ENCODE results near the gene CFDP1. TPM values are rescaled to one million over a fixed set of nuclear protein-coding genes. Genes with fewer than 3 reads are reported as not detected.

Gene CFDP1
- total RNA-seq, 2 donors from 2014 or later = 25.2 to 33.6 TPM

GRCh38 chr16:75378616-75379015, 54.7 kb downstream of the CFDP1 start:
- H3K4me3 ChIP-seq = no peak overlapping the region
- no peaks in the 10 kb centered on the region for H3K36me3 ChIP-seq
- DNase-seq (ENCODE audit: low spot score) = no peak
- H3K4me1 ChIP-seq = peaks cover 0 to 7% of the 10 kb centered on the region in 2 donors
- no peak for TF ChIP-seq CTCF (IDR thresholded peaks at IDR 0.05)
- H3K27me3 ChIP-seq = no peaks in the 10 kb centered on the region
- H3K9me3 ChIP-seq = no peaks in the 10 kb centered on the region
- H3K27ac ChIP-seq = no peak overlapping the region

GRCh38 chr16:75377729-75378386, 55.4 kb downstream of the CFDP1 start:
- H3K27me3 ChIP-seq = no peaks in the 10 kb centered on the region
- no peak for DNase-seq (ENCODE audit: low spot score)
- H3K27ac ChIP-seq = peak overlapping the region in 1 of 2 donors; percentile 2
- H3K36me3 ChIP-seq = no peaks in the 10 kb centered on the region
- H3K9me3 ChIP-seq = no peaks in the 10 kb centered on the region
- no peak overlapping the region for H3K4me3 ChIP-seq
- TF ChIP-seq CTCF (IDR thresholded peaks at IDR 0.05) = no peak
- H3K4me1 ChIP-seq = peaks cover 0 to 8% of the 10 kb centered on the region in 2 donors

GRCh38 chr16:75376475-75377161, 56.7 kb downstream of the CFDP1 start:
- H3K9me3 ChIP-seq = no peaks in the 10 kb centered on the region
- no peaks in the 10 kb centered on the region for H3K36me3 ChIP-seq
- H3K27ac ChIP-seq = no peak overlapping the region
- TF ChIP-seq CTCF (IDR thresholded peaks at IDR 0.05) = no peak
- no peak for DNase-seq (ENCODE audit: low spot score)
- H3K27me3 ChIP-seq = no peaks in the 10 kb centered on the region
- H3K4me3 ChIP-seq = no peak overlapping the region
- peaks cover 0 to 19% of the 10 kb centered on the region in 2 donors for H3K4me1 ChIP-seq

GRCh38 chr16:75374388-75374787, 58.9 kb downstream of the CFDP1 start:
- Histone ChIP-seq H3K27me3 (no peaks in the 10 kb centered on the region), H3K9me3 (no peaks in the 10 kb centered on the region), H3K4me1 (peaks cover 0 to 19% of the 10 kb centered on the region in 2 donors), H3K36me3 (no peaks in the 10 kb centered on the region), H3K27ac (no peak overlapping the region), H3K4me3 (no peak overlapping the region)
- no peak for TF ChIP-seq CTCF (IDR thresholded peaks at IDR 0.05)
- no peak for DNase-seq (ENCODE audit: low spot score)

GRCh38 chr16:75372236-75372856, 61.0 kb downstream of the CFDP1 start:
- TF ChIP-seq CTCF (IDR thresholded peaks at IDR 0.05) = no peak
- Histone ChIP-seq H3K27ac (no peak overlapping the region), H3K9me3 (no peaks in the 10 kb centered on the region), H3K4me1 (peaks cover 0 to 12% of the 10 kb centered on the region in 2 donors), H3K4me3 (no peak overlapping the region), H3K27me3 (no peaks in the 10 kb centered on the region), H3K36me3 (no peaks in the 10 kb centered on the region)
- DNase-seq (ENCODE audit: low spot score) = no peak
